Hepatocyte (in vitro differentiated cells): Measurements from ENCODE around the gene KRTAP10-7. TPM values are rescaled to one million over a fixed set of nuclear protein-coding genes. Genes with fewer than 3 reads are reported as not detected.

Experiments used
- DNase-seq: peaks from one replicate; pipeline ENCODE4 v3.0.0-alpha.2; 2016; ENCODE audit warnings: low spot score
- H2AFZ ChIP-seq: fragments of 200-600 bp; sonication (generic); 2 replicates; pipeline ENCODE4 v1.6.0; 2016; ENCODE audit warnings: antibody characterized with exemption, mild to moderate bottlenecking
- H3K27ac ChIP-seq: fragments of 200-600 bp; sonication (generic); 2 replicates; pipeline ENCODE4 v1.5.1; 2016; ENCODE audit warnings: mild to moderate bottlenecking
- H3K27me3 ChIP-seq: fragments of 200-600 bp; sonication (generic); 2 replicates; pipeline ENCODE4 v1.6.1; 2016
- H3K36me3 ChIP-seq: fragments of 200-600 bp; sonication (generic); replicated peaks from 2 replicates; pipeline ENCODE4 v1.5.1; 2016; ENCODE audit warnings: low read depth; ENCODE audit not compliant: insufficient read depth
- H3K4me1 ChIP-seq: fragments of 200-600 bp; sonication (generic); 2 replicates; pipeline ENCODE4 v1.5.1; 2016; ENCODE audit warnings: mild to moderate bottlenecking, moderate library complexity; ENCODE audit not compliant: insufficient read depth
- H3K4me2 ChIP-seq: fragments of 200-600 bp; sonication (generic); 2 replicates; pipeline ENCODE4 v1.6.0; 2016
- H3K4me3 ChIP-seq: fragments of 200-600 bp; sonication (generic); 2 replicates; pipeline ENCODE4 v1.5.1; 2016; ENCODE audit warnings: mild to moderate bottlenecking
- H3K79me2 ChIP-seq: fragments of 200-600 bp; sonication (generic); 2 replicates; pipeline ENCODE4 v1.6.0; 2017; ENCODE audit warnings: mild to moderate bottlenecking
- H3K9me2 ChIP-seq: fragments of 200-600 bp; sonication (generic); replicated peaks from 2 replicates; pipeline ENCODE4 v1.6.0; 2017; ENCODE audit warnings: mild to moderate bottlenecking; ENCODE audit not compliant: insufficient read depth
- H3K9me3 ChIP-seq: fragments of 200-600 bp; sonication (generic); 2 replicates; pipeline ENCODE4 v1.5.1; 2016; ENCODE audit warnings: low read depth, mild to moderate bottlenecking
- H4K20me1 ChIP-seq: fragments of 200-600 bp; sonication (generic); 2 replicates; pipeline ENCODE4 v1.6.0; 2016; ENCODE audit warnings: mild to moderate bottlenecking; ENCODE audit not compliant: insufficient read depth, poor library complexity, severe bottlenecking
- EZH2 ChIP-seq: fragments of 200-600 bp; sonication (generic); IDR thresholded peaks from 2 replicates; pipeline ENCODE4 v1.6.1; 2016; ENCODE audit warnings: antibody characterized with exemption, mild to moderate bottlenecking, borderline replicate concordance
- EZH2phosphoT487 ChIP-seq: fragments of 200-600 bp; sonication (generic); IDR thresholded peaks from one replicate; pipeline ENCODE4 v1.6.1; 2018; ENCODE audit warnings: antibody characterized with exemption, mild to moderate bottlenecking, low read depth, moderate library complexity; ENCODE audit not compliant: unreplicated experiment, severe bottlenecking
- WGBS: methylation state at CpG from one replicate; pipeline ENCODE4 v1.1.6; 2016; ENCODE audit warnings: low lambda C conversion rate; ENCODE audit errors: missing lambda C conversion rate; 5-methylcytosine and 5-hydroxymethylcytosine counted together
- polyA plus RNA-seq: library from polyadenylated mRNA; unstranded; fragments of >200 nt; fragmentation: Nextera tagmentation; extraction: Ambion mirVana; gene quantifications from 2 replicates; pipeline ENCODE4 v1.2.1, GENCODE V29; 2016
- total RNA-seq: library from RNA; depleted of rRNA; stranded (reverse); fragments of >200 nt; gene quantifications from 2 replicates; pipeline ENCODE4 v1.2.3, GENCODE V29; 2014
- TF ChIP-seq, protein P1 (sequence below): fragments of 200-600 bp; sonication (generic); IDR thresholded peaks from 2 replicates; pipeline ENCODE4 v1.5.1; 2016; ENCODE audit warnings: antibody characterized with exemption, mild to moderate bottlenecking; ENCODE audit not compliant: poor library complexity

Gene KRTAP10-7
- total and polyA plus RNA-seq, 2 experiments from 2014 or later, result not detected

DNA sequence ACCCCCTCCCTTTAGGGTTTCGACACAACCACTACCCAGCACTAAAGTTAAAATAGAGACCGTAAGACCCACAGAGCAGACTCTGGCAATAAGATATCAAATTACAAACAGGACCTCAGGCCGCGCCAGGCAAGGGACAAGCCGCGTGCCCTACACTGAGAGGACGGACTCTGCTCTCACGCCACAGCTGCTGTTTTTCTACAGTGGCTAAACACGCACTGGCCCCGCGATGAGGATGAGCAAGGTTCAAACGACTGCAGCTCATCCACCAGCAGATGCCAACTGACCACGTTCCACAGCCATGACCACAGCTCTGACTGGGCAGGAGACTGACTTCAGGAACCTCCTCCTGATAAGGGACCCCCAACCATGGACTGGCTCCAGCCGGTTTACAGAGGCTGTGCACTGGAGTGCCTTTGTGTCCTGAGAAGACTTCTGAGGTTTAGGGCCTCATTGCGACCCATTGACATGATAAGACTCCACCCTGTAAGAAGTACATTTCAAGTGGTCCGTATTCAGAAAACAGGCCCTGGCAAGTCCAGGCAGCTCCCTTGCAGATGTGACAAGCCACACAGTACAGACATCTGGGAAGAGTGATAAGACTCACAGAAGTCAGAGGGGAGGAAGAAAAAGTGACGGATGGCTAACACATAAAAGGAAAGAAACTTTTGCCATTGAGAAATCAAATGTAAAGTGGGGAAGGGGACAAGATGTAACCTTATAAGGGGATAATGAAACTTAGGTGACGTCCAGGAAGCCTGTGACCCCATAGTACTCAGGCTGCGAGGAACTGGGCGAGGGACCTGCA is 6.6 kb upstream of the KRTAP10-7 start:
- Histone ChIP-seq H3K36me3 (no peaks in the 10 kb centered on the region), H4K20me1 (no peaks in the 10 kb centered on the region), H3K4me2 (no peak overlapping the region), H3K4me1 (peaks cover 7% of the 10 kb centered on the region), H3K27me3 (no peaks in the 10 kb centered on the region), H3K9me3 (no peaks in the 10 kb centered on the region), H2AFZ (no peak overlapping the region), H3K27ac (no peak overlapping the region), H3K79me2 (no peaks in the 10 kb centered on the region), H3K4me3 (no peak overlapping the region), H3K9me2 (no peaks in the 10 kb centered on the region)
- DNase-seq, result no peak
- WGBS, result 63% methylated on average over 20 of the region's 20 CpGs
- TF ChIP-seq, protein P1, sequence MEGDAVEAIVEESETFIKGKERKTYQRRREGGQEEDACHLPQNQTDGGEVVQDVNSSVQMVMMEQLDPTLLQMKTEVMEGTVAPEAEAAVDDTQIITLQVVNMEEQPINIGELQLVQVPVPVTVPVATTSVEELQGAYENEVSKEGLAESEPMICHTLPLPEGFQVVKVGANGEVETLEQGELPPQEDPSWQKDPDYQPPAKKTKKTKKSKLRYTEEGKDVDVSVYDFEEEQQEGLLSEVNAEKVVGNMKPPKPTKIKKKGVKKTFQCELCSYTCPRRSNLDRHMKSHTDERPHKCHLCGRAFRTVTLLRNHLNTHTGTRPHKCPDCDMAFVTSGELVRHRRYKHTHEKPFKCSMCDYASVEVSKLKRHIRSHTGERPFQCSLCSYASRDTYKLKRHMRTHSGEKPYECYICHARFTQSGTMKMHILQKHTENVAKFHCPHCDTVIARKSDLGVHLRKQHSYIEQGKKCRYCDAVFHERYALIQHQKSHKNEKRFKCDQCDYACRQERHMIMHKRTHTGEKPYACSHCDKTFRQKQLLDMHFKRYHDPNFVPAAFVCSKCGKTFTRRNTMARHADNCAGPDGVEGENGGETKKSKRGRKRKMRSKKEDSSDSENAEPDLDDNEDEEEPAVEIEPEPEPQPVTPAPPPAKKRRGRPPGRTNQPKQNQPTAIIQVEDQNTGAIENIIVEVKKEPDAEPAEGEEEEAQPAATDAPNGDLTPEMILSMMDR, result no peak
- TF ChIP-seq EZH2 (no peak), EZH2phosphoT487 (no peak)

DNA sequence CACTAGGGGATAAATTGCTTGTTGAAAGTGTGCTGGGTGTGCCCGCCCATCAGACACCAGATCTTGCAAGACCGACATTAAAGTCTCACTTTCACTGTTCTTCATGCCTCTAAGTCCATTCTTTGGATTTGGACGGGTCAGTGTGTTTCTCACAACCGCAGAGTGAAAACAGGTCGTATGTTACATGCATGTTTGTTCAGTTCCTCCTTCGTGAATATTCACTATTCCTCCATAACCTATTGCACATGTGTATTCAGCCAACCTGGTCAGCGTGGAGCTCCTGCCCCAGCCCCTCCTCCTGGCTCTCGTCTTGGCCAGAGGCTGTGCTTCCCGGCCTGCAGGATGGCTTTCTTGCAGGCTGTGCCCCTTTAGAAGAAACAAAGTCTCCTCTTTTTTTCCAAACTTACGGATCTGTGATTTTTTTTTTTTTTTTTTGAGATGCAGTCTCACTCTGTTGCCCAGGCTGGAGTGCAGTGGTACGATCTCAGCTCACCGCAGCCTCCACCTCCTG is 5.9 kb upstream of the KRTAP10-7 start:
- no peaks in the 10 kb centered on the region for H3K27me3 ChIP-seq

DNA sequence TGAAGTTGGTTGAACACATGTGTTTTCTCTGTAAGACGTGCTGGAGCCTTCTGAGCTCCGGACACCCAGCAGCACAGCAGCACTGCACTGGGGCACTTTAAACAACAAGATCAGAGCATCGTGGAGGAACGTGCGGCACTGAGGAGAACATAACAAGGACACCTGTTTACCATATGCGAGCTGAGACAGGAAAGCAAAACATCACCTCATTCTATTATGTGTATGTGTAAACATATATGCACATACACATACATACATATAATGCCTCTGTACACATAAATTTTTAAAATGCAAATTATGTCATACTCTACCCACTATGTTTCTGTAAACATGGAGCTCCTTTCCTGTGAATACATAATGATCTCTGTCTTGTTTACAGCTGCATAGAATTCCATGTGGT is 4.9 kb upstream of the KRTAP10-7 start:
- Histone ChIP-seq H3K4me2 (no peak overlapping the region), H3K9me3 (no peaks in the 10 kb centered on the region), H3K79me2 (no peaks in the 10 kb centered on the region), H4K20me1 (no peaks in the 10 kb centered on the region), H3K27ac (no peak overlapping the region), H3K4me3 (no peak overlapping the region), H3K36me3 (no peaks in the 10 kb centered on the region), H3K4me1 (peaks cover 7% of the 10 kb centered on the region), H2AFZ (no peak overlapping the region), H3K9me2 (no peaks in the 10 kb centered on the region), H3K27me3 (no peaks in the 10 kb centered on the region)
- TF ChIP-seq, protein P1, result no peak
- TF ChIP-seq EZH2phosphoT487 (no peak), EZH2 (no peak)
- WGBS, result 74% methylated on average over 6 of the region's 6 CpGs
- no peak for DNase-seq

More for the DNA sequence above, 5.9 kb upstream of the KRTAP10-7 start:
- no peaks in the 10 kb centered on the region for H3K79me2 ChIP-seq
- peaks cover 7% of the 10 kb centered on the region for H3K4me1 ChIP-seq
- TF ChIP-seq EZH2 (no peak), EZH2phosphoT487 (no peak)
- TF ChIP-seq, protein P1, result no peak
- H3K9me3 ChIP-seq, result no peaks in the 10 kb centered on the region
- H3K4me2 ChIP-seq, result no peak overlapping the region
- DNase-seq, result no peak
- 88% methylated on average over 12 of the region's 12 CpGs for WGBS
- H2AFZ ChIP-seq, result no peak overlapping the region
- no peaks in the 10 kb centered on the region for H3K9me2 ChIP-seq
- no peaks in the 10 kb centered on the region for H3K36me3 ChIP-seq
- H4K20me1 ChIP-seq, result no peaks in the 10 kb centered on the region
- H3K27ac ChIP-seq, result no peak overlapping the region
- H3K4me3 ChIP-seq, result no peak overlapping the region
